ENCODE results near the gene DNAJC1. TPM values are rescaled to one million over a fixed set of nuclear protein-coding genes. Genes with fewer than 3 reads are reported as not detected.
"Not testable (repeated sequence)": the region's sequence is repeated elsewhere in the genome, so short reads cannot be mapped to it uniquely, and the experiment has no call there.

Gene DNAJC1
- total RNA-seq, 3 donors from 2014 or later (not counting 1 experiment from before 2014, with no cell fraction given) = 38.4 to 63.7 (median 50.6) TPM

GRCh38 chr10:21720090-21720489, 283.4 kb downstream of the DNAJC1 start:
- Mint-ChIP-seq H3K4me1 (peaks cover 11 to 13% of the 10 kb centered on the region in 2 donors), H3K9me3 (no peaks in the 10 kb centered on the region), H3K4me3 (no peak overlapping the region), H3K27ac (no peak overlapping the region), H3K27me3 (ENCODE audit: low read depth in 2 of 2) (no peaks in the 10 kb centered on the region), H3K36me3 (no peaks in the 10 kb centered on the region)
- WGBS (ENCODE audit: insufficient coverage) = 91% methylated on average over 3 of the region's 3 CpGs
- no peaks in the 10 kb centered on the region for H3K9me3 ChIP-seq (ENCODE audit: control insufficient read depth, insufficient read depth, low read length)
- intact Hi-C loops (cut with micrococcal nuclease) = no loop called here
- H3K36me3 ChIP-seq (ENCODE audit: control insufficient read depth, insufficient read depth, low read length) = peaks cover 15% of the 10 kb centered on the region
- H3K27me3 ChIP-seq (ENCODE audit: control insufficient read depth, insufficient read depth, low read length) = no peaks in the 10 kb centered on the region
- H3K4me3 ChIP-seq (ENCODE audit: low read length) = no peak overlapping the region
- H3K27ac ChIP-seq (ENCODE audit: low read length) = no peak overlapping the region
- ATAC-seq (no peak), DNase-seq (no peak)
- H3K4me1 ChIP-seq (ENCODE audit: control insufficient read depth, insufficient read depth, low read length) = no peaks in the 10 kb centered on the region
- no peak for TF ChIP-seq CTCF (IDR thresholded peaks at IDR 0.05)

GRCh38 chr10:21719502-21719901, 284.0 kb downstream of the DNAJC1 start:
- intact Hi-C loops (cut with micrococcal nuclease) = no loop called here

GRCh38 chr10:21717437-21718054, 286.0 kb downstream of the DNAJC1 start:
- H3K36me3 Mint-ChIP-seq; ATAC-seq; H3K9me3 Mint-ChIP-seq; H3K4me1 Mint-ChIP-seq; H3K4me1 ChIP-seq (ENCODE audit: control insufficient read depth, insufficient read depth, low read length); intact Hi-C loops (cut with micrococcal nuclease); H3K9me3 ChIP-seq (ENCODE audit: control insufficient read depth, insufficient read depth, low read length); H3K27ac Mint-ChIP-seq; H3K4me3 Mint-ChIP-seq; H3K27ac ChIP-seq (ENCODE audit: low read length); H3K27me3 ChIP-seq (ENCODE audit: control insufficient read depth, insufficient read depth, low read length); DNase-seq; H3K4me3 ChIP-seq (ENCODE audit: low read length); H3K27me3 Mint-ChIP-seq (ENCODE audit: low read depth in 2 of 2): not testable (repeated sequence)
- peaks cover 27% of the 10 kb centered on the region for H3K36me3 ChIP-seq (ENCODE audit: control insufficient read depth, insufficient read depth, low read length)
- WGBS (ENCODE audit: insufficient coverage) = 96% methylated on average over 1 of the region's 3 CpGs

More at GRCh38 chr10:21719502-21719901, 284.0 kb downstream of the DNAJC1 start:
- ATAC-seq = no peak
- Histone ChIP-seq H3K4me3 (ENCODE audit: low read length) (no peak overlapping the region), H3K4me1 (ENCODE audit: control insufficient read depth, insufficient read depth, low read length) (no peaks in the 10 kb centered on the region), H3K27me3 (ENCODE audit: control insufficient read depth, insufficient read depth, low read length) (no peaks in the 10 kb centered on the region), H3K27ac (ENCODE audit: low read length) (no peak overlapping the region), H3K9me3 (ENCODE audit: control insufficient read depth, insufficient read depth, low read length) (no peaks in the 10 kb centered on the region), H3K36me3 (ENCODE audit: control insufficient read depth, insufficient read depth, low read length) (peaks cover 20% of the 10 kb centered on the region)
- H3K27ac Mint-ChIP-seq = no peak overlapping the region
- no peak for TF ChIP-seq CTCF (IDR thresholded peaks at IDR 0.05)
- no peak for DNase-seq
- H3K36me3 Mint-ChIP-seq = no peaks in the 10 kb centered on the region
- peaks cover 5 to 7% of the 10 kb centered on the region in 2 donors for H3K4me1 Mint-ChIP-seq
- 100% methylated on average over 1 of the region's 1 CpG for WGBS (ENCODE audit: insufficient coverage)
- H3K4me3 Mint-ChIP-seq = no peak overlapping the region
- H3K27me3 Mint-ChIP-seq (ENCODE audit: low read depth in 2 of 2) = no peaks in the 10 kb centered on the region
- no peaks in the 10 kb centered on the region for H3K9me3 Mint-ChIP-seq

GRCh38 chr10:21715531-21716195, 287.9 kb downstream of the DNAJC1 start:
- ATAC-seq (no peak), DNase-seq (no peak)
- intact Hi-C loops (cut with micrococcal nuclease) = no loop called here
- Mint-ChIP-seq H3K27ac (no peak overlapping the region), H3K4me3 (no peak overlapping the region), H3K9me3 (no peaks in the 10 kb centered on the region), H3K4me1 (no peaks in the 10 kb centered on the region), H3K27me3 (ENCODE audit: low read depth in 2 of 2) (no peaks in the 10 kb centered on the region), H3K36me3 (peaks cover 7% of the 10 kb centered on the region)
- WGBS (ENCODE audit: insufficient coverage) = 100% methylated on average over 1 of the region's 2 CpGs
- no peak for TF ChIP-seq CTCF (IDR thresholded peaks at IDR 0.05)
- peaks cover 27% of the 10 kb centered on the region for H3K36me3 ChIP-seq (ENCODE audit: control insufficient read depth, insufficient read depth, low read length)
- no peaks in the 10 kb centered on the region for H3K9me3 ChIP-seq (ENCODE audit: control insufficient read depth, insufficient read depth, low read length)
- H3K27ac ChIP-seq (ENCODE audit: low read length) = no peak overlapping the region
- no peak overlapping the region for H3K4me3 ChIP-seq (ENCODE audit: low read length)
- no peaks in the 10 kb centered on the region for H3K27me3 ChIP-seq (ENCODE audit: control insufficient read depth, insufficient read depth, low read length)
- H3K4me1 ChIP-seq (ENCODE audit: control insufficient read depth, insufficient read depth, low read length) = no peaks in the 10 kb centered on the region

Data from natural killer cell (primary cell).